Choroid plexus epithelial cell (primary cell): Measurements from ENCODE around the gene RAI1.
A peak's percentile ranks its signal among the peaks of the same experiment; 100 is the strongest.
"Not testable (repeated sequence)": the region's sequence is repeated elsewhere in the genome, so short reads cannot be mapped to it uniquely, and the experiment has no call there.

Experiments
- DNase-seq: peaks from one replicate; pipeline ENCODE4 v3.0.0-alpha.2; 2010; ENCODE audit warnings: low read depth
- H3K4me3 ChIP-seq: 2 replicates; pipeline ENCODE4 v1.5.1; 2011; ENCODE audit warnings: low read depth, mild to moderate bottlenecking, control low read depth, low read length, moderate library complexity
- CTCF ChIP-seq: conservative IDR thresholded peaks from 2 replicates; pipeline ENCODE4 v1.5.1; 2011; ENCODE audit warnings: low read depth, mild to moderate bottlenecking, control low read depth, inconsistent platforms, low read length, moderate library complexity

RAI1 gene

GRCh38 chr17:17682737-17683680, 1.8 kb downstream of the RAI1 start:
- peak; percentile 91 for DNase-seq
- no peak for TF ChIP-seq CTCF
- H3K4me3 ChIP-seq = peak overlapping the region; percentile 74

GRCh38 chr17:17683710-17684365, 2.6 kb downstream of the RAI1 start:
- no peak for DNase-seq
- H3K4me3 ChIP-seq = no peak overlapping the region
- no peak for TF ChIP-seq CTCF

- DNase-seq = peak; percentile 70
- H3K4me3 ChIP-seq = no peak overlapping the region
- no peak for TF ChIP-seq CTCF
Measured at GRCh38 chr17:17684906-17685774, 3.9 kb downstream of the RAI1 start.

- no peak overlapping the region for H3K4me3 ChIP-seq
- no peak for TF ChIP-seq CTCF
- DNase-seq = peak; percentile 73
Measured at GRCh38 chr17:17685775-17686291, 4.6 kb downstream of the RAI1 start.

- TF ChIP-seq CTCF = no peak
- H3K4me3 ChIP-seq = no peak overlapping the region
- DNase-seq = no peak
Measured at GRCh38 chr17:17689312-17689711, 8.1 kb downstream of the RAI1 start.

- DNase-seq, H3K4me3 ChIP-seq: not testable (repeated sequence)
Measured at GRCh38 chr17:17690233-17690632, 9.0 kb downstream of the RAI1 start.
